ENCODE data around the gene FBXO44. TPM values are rescaled to one million over a fixed set of nuclear protein-coding genes. Genes with fewer than 3 reads are reported as not detected.
"Not testable (repeated sequence)": the region's sequence is repeated elsewhere in the genome, so short reads cannot be mapped to it uniquely, and the experiment has no call there.

Gene FBXO44
- total RNA-seq, 1 experiment from 2014 or later, result 34.9 TPM

DNA sequence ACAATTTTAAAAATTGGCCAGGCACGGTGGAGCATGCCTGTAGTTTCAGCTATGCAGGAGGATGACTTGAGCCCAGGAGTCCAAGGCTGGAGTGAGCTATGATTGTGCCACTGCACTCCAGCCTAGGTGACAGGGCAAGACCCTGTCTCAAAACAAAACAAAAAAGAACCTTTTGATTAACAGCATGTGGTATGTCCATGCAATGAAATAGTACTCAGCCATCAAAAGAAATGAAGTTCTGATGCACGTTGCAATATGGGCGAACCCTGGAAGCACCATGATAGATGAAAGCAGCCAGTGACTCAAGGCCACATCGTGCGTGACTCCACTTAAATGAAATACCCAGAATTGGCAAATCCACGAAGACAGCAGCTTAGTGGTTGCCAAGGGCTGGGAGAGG lies 47.9 kb upstream of the FBXO44 start:
- CTCF ChIA-PET, result interaction anchor here (1.2 kb wide), 1 partner anchor 191 kb away, joined by 3 read pairs; no protein-coding TSS in a partner anchor
- no peak for TF ChIP-seq JUN (CRISPR knock-in tag; IDR thresholded peaks at IDR 0.05)
- peaks cover 8% of the 10 kb centered on the region for H3K36me3 Mint-ChIP-seq
- DNase-seq (ENCODE audit: low spot score) (no peak), ATAC-seq (no peak)
- no peak overlapping the region for H3K27ac Mint-ChIP-seq
- peaks cover 10% of the 10 kb centered on the region for H3K4me1 Mint-ChIP-seq
- H3K9me3 Mint-ChIP-seq, result peaks cover 17% of the 10 kb centered on the region
- H3K4me3 Mint-ChIP-seq, result no peak overlapping the region
- POLR2A ChIA-PET, result no interaction called here
- H3K27me3 Mint-ChIP-seq (ENCODE audit: low read depth), result peaks cover 2% of the 10 kb centered on the region

DNA sequence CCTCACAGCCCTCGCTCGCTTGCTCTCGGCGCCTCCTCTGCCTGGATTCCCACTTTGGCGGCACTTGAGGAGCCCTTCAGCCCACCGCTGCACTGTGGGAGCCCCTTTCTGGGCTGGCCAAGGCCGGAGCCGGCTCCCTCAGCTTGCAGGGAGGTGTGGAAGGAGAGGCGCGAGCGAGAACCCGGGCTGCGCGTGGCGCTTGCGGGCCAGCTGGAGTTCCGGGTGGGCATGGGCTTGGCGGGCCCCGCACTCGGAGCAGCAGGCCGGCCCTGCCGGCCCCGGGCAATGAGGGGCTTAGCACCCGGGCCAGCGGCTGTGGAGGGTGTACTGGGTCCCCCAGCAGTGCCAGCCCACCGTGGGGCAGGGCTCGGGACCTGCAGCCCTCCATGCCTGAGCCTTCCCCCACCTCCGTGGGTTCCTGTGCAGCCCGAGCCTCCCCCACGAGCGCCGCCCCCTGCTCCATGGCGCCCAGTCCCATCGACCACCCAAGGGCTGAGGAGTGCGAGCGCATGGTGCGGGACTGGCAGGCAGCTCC lies 46.0 kb upstream of the FBXO44 start:
- CTCF ChIA-PET, result interaction anchor here (1.0 to 2.0 kb wide), 3 partner anchors 14 to 142 kb away, joined by 4 read pairs; no protein-coding TSS in a partner anchor

DNA sequence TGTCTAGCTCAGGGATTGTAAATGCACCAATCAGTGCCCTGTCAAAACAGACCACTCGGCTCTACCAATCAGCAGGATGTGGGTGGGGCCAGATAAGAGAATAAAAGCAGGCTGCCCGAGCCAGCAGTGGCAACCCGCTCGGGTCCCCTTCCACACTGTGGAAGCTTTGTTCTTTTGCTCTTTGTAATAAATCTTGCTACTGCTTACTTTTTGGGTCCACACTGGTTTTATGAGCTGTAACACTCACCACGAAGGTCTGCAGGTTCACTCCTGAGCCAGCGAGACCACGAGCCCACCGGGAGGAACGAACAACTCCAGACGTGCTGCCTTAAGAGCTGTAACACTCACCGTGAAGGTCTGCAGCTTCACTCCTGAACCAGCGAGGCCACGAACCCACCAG lies 45.3 kb upstream of the FBXO44 start:
- DNase-seq (ENCODE audit: low spot score); H3K27me3 Mint-ChIP-seq (ENCODE audit: low read depth); H3K36me3 Mint-ChIP-seq; H3K4me3 Mint-ChIP-seq; ATAC-seq; H3K4me1 Mint-ChIP-seq; POLR2A ChIA-PET: not testable (repeated sequence)
- H3K9me3 Mint-ChIP-seq, result peaks cover 17% of the 10 kb centered on the region
- 0 out of 2 replicates have a peak overlapping the region, but pooled peaks have one; percentile 66 for H3K27ac Mint-ChIP-seq
- CTCF ChIA-PET, result interaction anchor here (0.6 to 3.5 kb wide), 4 partner anchors 15 to 143 kb away, joined by 3 to 12 read pairs (median 4); no protein-coding TSS in a partner anchor

More for the DNA sequence above, 46.0 kb upstream of the FBXO44 start:
- peaks cover 17% of the 10 kb centered on the region for H3K9me3 Mint-ChIP-seq
- H3K27ac Mint-ChIP-seq; H3K4me3 Mint-ChIP-seq; ATAC-seq; H3K27me3 Mint-ChIP-seq (ENCODE audit: low read depth); H3K4me1 Mint-ChIP-seq; POLR2A ChIA-PET; DNase-seq (ENCODE audit: low spot score); H3K36me3 Mint-ChIP-seq: not testable (repeated sequence)

DNA sequence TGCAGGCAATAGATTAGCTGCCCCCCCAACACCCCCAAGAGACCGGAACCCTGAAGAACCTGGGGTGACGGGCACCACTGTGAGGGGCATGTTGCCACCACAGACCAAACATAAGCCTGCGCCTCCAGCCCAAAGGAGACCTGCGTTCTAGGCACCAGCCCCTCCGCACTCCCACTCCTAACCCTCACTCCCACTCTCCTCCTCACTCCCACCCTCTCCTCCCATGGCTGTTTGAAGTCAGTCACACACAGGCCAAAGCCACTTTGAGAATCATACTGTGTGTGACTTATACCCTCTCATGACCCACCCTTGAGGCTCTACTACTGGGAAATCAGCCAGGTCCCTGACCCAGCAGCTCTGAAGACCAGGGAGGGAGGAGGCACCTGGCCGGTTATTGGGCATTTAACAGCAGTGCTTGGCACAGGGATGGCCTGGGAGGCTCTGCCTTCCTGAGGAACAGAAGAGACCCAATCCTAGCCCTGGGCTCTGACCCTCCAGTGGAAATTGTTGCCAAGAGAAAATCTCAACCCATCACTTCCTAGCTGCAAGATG lies 44.0 kb upstream of the FBXO44 start:
- ChIA-PET CTCF (interaction anchor here (0.9 to 3.5 kb wide), 4 partner anchors 16 to 132 kb away, joined by 4 to 23 read pairs (median 8); partner anchors contain the start of gene DISP3), POLR2A (interaction anchor here (0.8 kb wide), 1 partner anchor 297 kb away, joined by 3 read pairs; no protein-coding TSS in a partner anchor)
- peaks cover 17% of the 10 kb centered on the region for H3K9me3 Mint-ChIP-seq
- TF ChIP-seq FOXJ3 (CRISPR knock-in tag; IDR thresholded peaks at IDR 0.05; ENCODE audit: borderline replicate concordance) (no peak), KAT7 (CRISPR knock-in tag; IDR thresholded peaks at IDR 0.05; ENCODE audit: borderline replicate concordance) (no peak), SOX15 (CRISPR knock-in tag; IDR thresholded peaks at IDR 0.05) (no peak)
- TF ChIP-seq, protein P1, sequence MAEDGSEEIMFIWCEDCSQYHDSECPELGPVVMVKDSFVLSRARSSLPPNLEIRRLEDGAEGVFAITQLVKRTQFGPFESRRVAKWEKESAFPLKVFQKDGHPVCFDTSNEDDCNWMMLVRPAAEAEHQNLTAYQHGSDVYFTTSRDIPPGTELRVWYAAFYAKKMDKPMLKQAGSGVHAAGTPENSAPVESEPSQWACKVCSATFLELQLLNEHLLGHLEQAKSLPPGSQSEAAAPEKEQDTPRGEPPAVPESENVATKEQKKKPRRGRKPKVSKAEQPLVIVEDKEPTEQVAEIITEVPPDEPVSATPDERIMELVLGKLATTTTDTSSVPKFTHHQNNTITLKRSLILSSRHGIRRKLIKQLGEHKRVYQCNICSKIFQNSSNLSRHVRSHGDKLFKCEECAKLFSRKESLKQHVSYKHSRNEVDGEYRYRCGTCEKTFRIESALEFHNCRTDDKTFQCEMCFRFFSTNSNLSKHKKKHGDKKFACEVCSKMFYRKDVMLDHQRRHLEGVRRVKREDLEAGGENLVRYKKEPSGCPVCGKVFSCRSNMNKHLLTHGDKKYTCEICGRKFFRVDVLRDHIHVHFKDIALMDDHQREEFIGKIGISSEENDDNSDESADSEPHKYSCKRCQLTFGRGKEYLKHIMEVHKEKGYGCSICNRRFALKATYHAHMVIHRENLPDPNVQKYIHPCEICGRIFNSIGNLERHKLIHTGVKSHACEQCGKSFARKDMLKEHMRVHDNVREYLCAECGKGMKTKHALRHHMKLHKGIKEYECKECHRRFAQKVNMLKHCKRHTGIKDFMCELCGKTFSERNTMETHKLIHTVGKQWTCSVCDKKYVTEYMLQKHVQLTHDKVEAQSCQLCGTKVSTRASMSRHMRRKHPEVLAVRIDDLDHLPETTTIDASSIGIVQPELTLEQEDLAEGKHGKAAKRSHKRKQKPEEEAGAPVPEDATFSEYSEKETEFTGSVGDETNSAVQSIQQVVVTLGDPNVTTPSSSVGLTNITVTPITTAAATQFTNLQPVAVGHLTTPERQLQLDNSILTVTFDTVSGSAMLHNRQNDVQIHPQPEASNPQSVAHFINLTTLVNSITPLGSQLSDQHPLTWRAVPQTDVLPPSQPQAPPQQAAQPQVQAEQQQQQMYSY (CRISPR knock-in tag; IDR thresholded peaks at IDR 0.05), result no peak
- TF ChIP-seq, protein P2, sequence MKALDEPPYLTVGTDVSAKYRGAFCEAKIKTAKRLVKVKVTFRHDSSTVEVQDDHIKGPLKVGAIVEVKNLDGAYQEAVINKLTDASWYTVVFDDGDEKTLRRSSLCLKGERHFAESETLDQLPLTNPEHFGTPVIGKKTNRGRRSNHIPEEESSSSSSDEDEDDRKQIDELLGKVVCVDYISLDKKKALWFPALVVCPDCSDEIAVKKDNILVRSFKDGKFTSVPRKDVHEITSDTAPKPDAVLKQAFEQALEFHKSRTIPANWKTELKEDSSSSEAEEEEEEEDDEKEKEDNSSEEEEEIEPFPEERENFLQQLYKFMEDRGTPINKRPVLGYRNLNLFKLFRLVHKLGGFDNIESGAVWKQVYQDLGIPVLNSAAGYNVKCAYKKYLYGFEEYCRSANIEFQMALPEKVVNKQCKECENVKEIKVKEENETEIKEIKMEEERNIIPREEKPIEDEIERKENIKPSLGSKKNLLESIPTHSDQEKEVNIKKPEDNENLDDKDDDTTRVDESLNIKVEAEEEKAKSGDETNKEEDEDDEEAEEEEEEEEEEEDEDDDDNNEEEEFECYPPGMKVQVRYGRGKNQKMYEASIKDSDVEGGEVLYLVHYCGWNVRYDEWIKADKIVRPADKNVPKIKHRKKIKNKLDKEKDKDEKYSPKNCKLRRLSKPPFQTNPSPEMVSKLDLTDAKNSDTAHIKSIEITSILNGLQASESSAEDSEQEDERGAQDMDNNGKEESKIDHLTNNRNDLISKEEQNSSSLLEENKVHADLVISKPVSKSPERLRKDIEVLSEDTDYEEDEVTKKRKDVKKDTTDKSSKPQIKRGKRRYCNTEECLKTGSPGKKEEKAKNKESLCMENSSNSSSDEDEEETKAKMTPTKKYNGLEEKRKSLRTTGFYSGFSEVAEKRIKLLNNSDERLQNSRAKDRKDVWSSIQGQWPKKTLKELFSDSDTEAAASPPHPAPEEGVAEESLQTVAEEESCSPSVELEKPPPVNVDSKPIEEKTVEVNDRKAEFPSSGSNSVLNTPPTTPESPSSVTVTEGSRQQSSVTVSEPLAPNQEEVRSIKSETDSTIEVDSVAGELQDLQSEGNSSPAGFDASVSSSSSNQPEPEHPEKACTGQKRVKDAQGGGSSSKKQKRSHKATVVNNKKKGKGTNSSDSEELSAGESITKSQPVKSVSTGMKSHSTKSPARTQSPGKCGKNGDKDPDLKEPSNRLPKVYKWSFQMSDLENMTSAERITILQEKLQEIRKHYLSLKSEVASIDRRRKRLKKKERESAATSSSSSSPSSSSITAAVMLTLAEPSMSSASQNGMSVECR (CRISPR knock-in tag; IDR thresholded peaks at IDR 0.05; ENCODE audit: borderline replicate concordance), result no peak
- H3K27me3 Mint-ChIP-seq (ENCODE audit: low read depth), result peaks cover 2% of the 10 kb centered on the region
- H3K4me1 Mint-ChIP-seq, result no peaks in the 10 kb centered on the region
- no peak overlapping the region for H3K4me3 Mint-ChIP-seq
- peaks cover 8% of the 10 kb centered on the region for H3K36me3 Mint-ChIP-seq
- ATAC-seq (no peak), DNase-seq (ENCODE audit: low spot score) (no peak)
- no peak overlapping the region for H3K27ac Mint-ChIP-seq

All from WTC11 (cell line).